Measurements from ENCODE around the gene KLF6.

- TF ChIP-seq POLR2AphosphoS5 (IDR thresholded peaks at IDR 0.05; ENCODE audit: borderline replicate concordance, low read depth, low read length), result no peak
- no peak for TF ChIP-seq FOXP2 (optimal IDR thresholded peaks at IDR 0.05; ENCODE audit: control extremely low read depth, extremely low read length, insufficient read depth)
Measured at GRCh38 chr10:3808689-3809199, 23.7 kb upstream of the KLF6 start.

All from SK-N-MC (cell line).